Stimulated activated CD4-positive, alpha-beta T cell treated with anti-CD3 and anti-CD28 coated beads, Interleukin-12 subunit alpha, Interleukin-12 subunit beta, amount 100 ng/mL, for 24 hours (primary cell): ENCODE measurements around the gene RPS6KA4.

Experiments used
- DNase-seq, 2 experiments: peaks; one replicate each; pipeline ENCODE4 v3.0.0-alpha.2; 2020; ENCODE audit warnings: low read depth in 2 of 2

RPS6KA4 gene

GRCh38 chr11:64419257-64419790 lies 60.4 kb downstream of the RPS6KA4 start:
- DNase-seq, result no peak

GRCh38 chr11:64419818-64420485 lies 61.0 kb downstream of the RPS6KA4 start:
- no peak for DNase-seq
